ENCODE data around the gene RAMAC. TPM values are rescaled to one million over a fixed set of nuclear protein-coding genes. Genes with fewer than 3 reads are reported as not detected.
"Not testable (repeated sequence)": the region's sequence is repeated elsewhere in the genome, so short reads cannot be mapped to it uniquely, and the experiment has no call there.

RAMAC gene
- 15.0 TPM for total RNA-seq
- long read RNA-seq, transcript RAMAC-201 (4 exons, 1,568 nt): major isoform, 16 of 19 reads
- long read RNA-seq, partial matches to known transcripts: 0 of 19 reads
- long read RNA-seq, other reads (novel, unspliced or antisense): 3 of 19 reads

DNA sequence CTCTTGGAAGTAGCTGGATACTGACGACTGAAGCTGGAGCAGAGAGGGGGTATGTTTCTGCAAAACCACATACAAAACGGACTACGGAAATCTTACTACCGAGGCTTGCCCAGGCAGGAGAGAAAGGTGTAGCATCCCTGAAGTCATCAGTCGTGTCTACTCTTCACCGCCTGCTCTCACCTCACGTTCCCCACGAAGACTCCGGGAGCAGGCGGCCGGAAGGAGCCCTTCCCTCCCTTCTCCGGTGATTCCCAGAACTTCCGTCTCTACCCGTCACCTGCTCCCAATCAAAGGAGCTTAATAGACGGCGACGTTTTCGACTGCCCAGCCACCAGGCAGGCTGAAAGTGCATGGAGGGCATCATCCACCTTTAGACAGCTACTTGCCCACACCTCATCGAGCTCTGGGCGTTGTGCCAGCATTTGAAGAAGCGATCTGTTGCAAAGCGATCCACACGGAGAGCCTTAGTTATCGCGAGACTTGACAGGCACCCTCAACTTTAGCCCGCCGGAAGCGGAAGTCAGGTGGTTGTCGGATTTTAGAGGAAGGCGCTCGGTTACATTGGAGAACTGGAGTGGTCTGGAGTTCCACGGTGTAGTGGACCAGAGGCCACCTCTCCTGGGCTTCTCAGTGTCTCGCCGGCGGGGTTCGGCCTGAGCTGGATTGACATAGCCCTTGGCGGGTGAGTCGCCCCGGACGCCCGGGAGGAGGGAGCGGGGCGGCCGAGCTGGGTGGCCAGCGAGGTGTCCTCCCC, at the start of gene RAMAC:
Gene RAMAC (plus strand): TSS at position 523 of the 754 bp plus-strand sequence. CDS start 2,809 bp downstream, outside the sequence.
- ATAC-seq: peak; percentile 98
- peak; percentile 93 for DNase-seq
- intact Hi-C loops (cut with micrococcal nuclease): loop anchor here (10.0 kb wide), 1 partner anchor 121 kb away; no protein-coding TSS in a partner anchor

DNA sequence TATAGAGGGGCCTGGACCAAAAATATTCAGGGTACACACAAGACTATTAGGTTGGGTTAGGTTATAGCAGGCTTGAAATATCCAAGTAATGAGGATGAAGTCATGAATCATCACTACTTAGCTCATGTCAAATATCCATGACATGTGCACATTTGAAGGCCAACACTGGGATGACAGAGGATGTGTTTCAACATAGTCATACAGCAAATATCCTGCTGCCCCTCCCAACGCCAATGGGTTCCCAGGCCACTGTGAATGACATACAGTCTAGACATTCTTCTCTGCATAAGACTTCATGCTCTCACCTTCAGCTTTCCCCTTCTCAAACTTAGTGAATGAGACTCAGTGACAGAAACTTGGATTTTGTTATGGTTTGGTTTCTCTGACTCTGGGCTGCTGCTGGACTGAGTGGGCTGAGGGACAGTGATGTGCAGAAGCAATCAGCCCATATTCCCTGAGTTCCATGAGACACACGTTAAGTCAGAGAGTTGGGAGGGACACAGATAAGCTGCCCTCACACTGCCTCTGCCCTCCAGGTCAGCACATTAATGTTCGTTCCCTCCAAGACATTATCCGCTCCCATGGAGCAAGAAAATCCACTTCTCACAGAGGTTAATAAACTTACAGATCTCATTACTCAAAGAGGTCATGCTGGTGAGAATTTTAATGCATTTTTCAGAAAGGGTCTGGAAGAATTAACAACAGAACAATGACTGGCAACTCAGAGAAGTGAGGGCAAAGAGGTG, 48.9 kb upstream of the RAMAC start:
- intact Hi-C loops (cut with micrococcal nuclease): no loop called here
- ATAC-seq (no peak), DNase-seq (no peak)

DNA sequence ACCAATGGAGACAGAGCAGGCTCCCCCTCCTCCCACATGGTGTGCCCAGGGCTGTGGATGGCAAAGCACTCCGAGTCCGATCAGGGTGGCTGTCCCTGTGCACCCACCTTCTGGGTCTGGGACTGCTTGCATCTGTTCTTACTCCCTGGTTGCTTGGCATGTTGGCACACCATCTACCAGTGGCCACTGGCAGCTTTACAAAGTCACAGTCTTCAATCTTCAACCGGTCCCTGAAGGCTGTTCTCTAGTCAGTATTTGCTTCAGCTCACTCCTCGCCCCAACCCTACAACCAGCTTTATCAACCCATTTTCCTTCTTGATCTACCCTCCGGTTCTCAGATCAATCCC, 48.3 kb upstream of the RAMAC start:
- no peak for DNase-seq
- ATAC-seq: no peak
- intact Hi-C loops (cut with micrococcal nuclease): no loop called here

DNA sequence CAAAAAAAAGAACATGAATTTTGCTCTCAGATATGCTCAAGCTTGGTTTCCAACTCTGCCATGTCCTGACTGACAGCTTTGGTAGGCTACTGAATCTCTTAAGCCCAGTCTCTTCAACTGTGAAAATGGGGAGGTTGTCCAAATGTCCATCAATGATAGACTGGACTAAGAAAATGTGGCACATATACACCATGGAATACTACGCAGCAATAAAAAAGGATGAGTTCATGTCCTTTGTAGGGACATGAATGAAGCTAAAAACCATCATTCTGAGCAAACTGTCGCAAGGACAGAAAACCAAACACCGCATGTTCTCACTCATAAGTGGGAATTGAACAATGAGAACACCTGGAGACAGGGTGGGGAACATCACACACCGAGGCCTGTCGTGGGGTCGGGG, 46.3 kb upstream of the RAMAC start:
- intact Hi-C loops (cut with micrococcal nuclease); ATAC-seq; DNase-seq: not testable (repeated sequence)

DNA sequence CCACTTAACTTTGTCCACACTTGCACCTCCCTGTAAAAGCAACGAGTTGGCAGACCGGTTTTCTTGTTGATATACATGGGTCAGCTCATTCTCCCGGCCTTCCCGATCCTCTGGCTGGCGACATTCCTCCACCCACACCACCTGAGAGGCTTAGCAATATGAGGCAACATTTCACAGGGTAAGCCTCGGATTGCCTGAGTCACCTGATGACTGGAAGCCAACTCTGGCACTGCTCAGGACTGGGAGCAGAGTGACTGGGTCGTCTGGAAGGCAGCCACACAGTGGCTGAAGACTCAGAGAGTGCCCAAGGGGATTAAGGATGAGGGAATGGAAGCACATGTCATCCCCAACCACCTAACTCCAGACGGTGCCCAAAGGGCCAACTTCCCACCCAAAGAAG, 43.3 kb upstream of the RAMAC start:
- intact Hi-C loops (cut with micrococcal nuclease): no loop called here
- ATAC-seq: peak; percentile 47
- no peak for DNase-seq

DNA sequence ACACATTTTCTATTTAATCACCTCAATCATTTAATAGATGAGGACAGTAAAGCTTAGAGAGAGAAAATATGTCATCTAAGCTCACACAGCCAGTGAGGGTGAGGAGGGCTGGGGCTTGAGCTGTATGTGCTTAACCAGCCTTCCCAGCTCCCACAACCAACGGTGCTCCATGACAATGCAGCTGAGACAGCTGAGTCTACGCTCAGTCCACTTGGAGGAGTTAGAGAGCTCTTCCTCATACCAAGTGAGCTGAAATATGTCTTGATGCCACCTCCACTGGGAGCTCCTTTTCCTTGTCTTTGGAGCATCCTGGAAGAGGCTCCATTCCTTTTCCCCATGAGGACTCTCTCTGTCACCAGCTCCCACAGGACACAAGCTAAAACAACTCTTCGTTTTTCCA, 42.8 kb upstream of the RAMAC start:
- intact Hi-C loops (cut with micrococcal nuclease): no loop called here
- no peak for ATAC-seq
- no peak for DNase-seq

DNA sequence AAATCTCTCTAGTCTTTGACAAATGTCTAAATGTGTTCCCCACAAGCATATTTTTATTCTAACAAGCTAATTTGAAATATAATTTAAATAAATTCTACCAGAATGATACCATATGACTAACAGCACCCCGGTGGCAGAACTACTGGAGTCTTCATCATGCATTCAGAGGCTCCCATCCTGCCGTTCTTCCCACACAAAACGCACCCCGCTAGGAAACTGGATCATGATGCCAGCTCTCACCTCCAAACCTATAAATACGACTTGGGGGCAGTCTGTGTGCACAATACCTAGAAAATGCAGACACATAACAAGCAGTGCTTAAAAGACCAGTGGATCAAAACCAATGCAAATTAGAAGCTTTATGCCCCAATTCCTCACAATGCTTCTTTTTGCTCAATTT, 42.0 kb upstream of the RAMAC start:
- DNase-seq: no peak
- ATAC-seq: no peak
- intact Hi-C loops (cut with micrococcal nuclease): no loop called here

DNA sequence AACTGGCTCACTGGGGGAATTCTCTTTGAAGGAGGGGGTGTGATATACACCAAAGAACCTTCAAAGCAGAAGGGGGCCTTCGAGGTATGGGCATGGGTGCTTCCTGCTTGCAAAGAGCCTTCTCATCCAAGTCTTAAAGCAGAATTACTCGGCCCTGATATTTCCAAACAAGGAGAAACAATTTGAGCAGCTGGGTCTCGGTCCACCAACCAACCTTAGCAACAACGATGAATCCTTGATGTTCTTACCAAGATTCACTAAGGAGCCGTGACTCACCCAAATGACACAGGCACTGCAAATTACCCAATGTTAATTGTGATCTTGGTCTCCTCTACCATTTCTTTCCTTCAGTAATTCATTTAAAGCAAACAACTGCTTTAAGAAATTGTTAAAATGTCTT, 41.2 kb upstream of the RAMAC start:
- DNase-seq (no peak), ATAC-seq (no peak)
- intact Hi-C loops (cut with micrococcal nuclease): no loop called here

DNA sequence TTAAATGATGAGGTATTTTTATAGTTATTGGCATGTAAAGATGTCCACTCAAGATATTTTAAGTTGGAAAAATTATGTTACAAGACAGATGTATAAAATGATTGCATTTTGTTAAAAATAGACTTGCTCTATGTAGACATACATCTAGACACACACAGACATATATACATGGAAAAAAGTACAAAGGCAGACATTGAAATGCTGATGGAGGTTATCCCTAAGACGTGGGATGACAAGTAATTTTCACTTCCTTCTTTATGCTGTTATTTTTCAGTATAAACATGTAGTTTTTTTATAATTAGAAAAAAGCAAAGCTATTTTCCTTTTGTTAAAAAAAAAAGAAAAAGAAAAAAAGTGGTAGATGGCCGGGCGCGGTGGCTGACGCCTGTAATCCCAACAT, 40.7 kb upstream of the RAMAC start:
- ATAC-seq: no peak
- intact Hi-C loops (cut with micrococcal nuclease): no loop called here

DNA sequence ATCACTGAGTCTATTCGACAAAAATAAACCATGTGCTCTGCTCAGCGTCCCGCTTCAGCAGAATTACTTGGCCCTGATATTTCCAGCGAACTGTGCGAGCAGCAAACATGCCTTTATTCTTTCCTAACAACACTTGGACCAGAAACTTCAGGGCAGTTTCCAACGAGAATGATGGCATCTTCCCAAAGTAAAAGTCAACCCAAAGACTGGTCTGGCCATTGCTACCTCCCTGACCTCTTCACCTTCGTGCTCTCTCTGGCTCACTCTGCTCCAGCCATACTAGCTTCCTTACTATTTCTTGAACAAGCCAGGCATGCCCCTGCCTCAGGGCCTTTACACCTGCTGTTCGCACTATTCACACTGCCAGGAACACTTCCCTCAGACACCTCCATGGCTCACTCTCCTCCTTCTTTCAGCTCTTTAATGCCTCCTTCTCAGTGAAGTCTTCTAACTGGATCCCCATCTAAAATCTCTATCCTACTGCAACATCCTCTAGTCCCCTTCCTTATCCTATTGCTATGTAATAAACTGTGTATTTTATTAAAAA, 39.8 kb upstream of the RAMAC start:
- ATAC-seq (no peak), DNase-seq (no peak)
- intact Hi-C loops (cut with micrococcal nuclease): no loop called here

More for the DNA sequence above, 40.7 kb upstream of the RAMAC start:
- DNase-seq: no peak

DNA sequence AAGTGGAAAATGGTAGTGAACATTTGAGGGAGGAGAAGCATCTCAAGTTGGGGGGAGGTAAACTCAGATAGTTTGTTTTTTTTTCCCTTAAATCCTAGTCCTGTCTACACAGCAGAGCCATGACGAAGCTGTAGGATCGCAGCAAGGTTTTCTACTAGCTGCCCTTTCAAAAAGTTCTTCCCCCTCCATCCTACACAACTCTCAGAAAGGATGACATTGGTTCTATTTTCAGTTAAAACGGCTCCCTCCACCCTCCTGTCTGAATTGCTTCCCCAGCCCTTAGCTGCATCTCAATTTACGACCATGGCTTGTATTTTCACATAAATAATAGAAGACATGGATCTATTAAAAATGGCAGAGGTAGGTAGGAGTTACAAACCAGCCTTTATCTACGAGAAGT, 35.7 kb upstream of the RAMAC start:
- intact Hi-C loops (cut with micrococcal nuclease): no loop called here
- ATAC-seq (no peak), DNase-seq (no peak)

DNA sequence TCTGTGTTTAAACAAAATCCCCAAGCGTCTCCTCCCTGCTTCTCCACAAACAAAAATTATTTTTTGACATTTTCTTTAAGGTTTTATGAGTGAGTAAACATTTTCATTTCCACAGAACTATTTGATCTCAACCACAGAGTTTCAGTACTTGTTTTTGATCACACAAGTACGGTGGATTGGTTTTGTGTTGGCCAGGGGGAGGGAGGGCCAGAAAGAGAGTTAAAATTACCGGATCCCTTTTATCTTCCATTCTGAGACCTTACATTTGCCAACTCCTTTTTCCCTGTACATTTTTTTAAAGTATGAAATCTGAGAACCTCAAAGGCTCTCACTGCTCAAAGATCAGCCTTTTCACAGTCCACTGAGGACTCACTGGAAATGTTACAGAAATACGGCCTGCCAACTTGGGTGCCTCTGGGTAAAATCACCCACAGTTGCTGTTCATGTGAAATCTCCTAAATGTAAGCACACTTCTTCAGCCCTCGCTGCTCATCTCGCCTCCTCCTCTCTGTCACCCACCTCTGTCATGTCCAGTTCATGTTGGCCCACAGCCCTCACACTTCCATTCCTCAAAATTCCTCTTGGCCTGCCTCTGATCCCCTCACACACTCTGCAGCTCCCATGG, 35.2 kb upstream of the RAMAC start:
- intact Hi-C loops (cut with micrococcal nuclease): no loop called here
- no peak for ATAC-seq
- DNase-seq: no peak

DNA sequence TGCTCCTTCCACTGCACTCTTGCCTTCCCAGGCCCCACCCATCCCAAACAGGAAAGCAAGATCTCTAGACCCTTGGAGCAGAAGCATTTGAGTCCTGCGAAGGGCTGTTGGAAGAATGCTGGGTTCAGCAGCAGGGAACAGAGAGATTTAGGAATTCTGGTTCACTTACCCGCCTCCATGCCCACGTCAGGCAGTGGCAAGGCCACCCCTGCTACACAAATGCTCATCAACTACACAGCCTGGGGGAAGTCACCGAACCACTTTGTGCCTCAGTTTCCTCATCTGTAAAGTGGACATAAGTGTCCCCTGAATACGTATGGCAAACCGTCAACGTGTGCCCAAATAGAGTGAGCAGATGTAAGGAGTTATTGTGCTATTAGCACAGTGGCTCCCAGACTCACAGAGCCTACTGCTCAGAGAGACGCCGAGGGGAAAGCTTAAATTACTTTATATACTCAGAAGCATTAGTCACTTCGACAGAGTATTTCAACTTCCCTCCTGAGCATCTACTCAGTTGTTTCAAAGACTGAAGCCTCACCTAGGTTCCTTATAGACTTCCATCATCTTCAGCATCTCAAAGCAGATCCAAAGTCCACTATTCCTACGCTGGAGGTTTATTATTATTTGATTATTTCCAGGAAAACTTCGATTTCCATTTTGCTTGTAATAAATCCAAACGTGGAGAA, 34.4 kb upstream of the RAMAC start:
- no peak for DNase-seq
- intact Hi-C loops (cut with micrococcal nuclease): no loop called here
- ATAC-seq: no peak

DNA sequence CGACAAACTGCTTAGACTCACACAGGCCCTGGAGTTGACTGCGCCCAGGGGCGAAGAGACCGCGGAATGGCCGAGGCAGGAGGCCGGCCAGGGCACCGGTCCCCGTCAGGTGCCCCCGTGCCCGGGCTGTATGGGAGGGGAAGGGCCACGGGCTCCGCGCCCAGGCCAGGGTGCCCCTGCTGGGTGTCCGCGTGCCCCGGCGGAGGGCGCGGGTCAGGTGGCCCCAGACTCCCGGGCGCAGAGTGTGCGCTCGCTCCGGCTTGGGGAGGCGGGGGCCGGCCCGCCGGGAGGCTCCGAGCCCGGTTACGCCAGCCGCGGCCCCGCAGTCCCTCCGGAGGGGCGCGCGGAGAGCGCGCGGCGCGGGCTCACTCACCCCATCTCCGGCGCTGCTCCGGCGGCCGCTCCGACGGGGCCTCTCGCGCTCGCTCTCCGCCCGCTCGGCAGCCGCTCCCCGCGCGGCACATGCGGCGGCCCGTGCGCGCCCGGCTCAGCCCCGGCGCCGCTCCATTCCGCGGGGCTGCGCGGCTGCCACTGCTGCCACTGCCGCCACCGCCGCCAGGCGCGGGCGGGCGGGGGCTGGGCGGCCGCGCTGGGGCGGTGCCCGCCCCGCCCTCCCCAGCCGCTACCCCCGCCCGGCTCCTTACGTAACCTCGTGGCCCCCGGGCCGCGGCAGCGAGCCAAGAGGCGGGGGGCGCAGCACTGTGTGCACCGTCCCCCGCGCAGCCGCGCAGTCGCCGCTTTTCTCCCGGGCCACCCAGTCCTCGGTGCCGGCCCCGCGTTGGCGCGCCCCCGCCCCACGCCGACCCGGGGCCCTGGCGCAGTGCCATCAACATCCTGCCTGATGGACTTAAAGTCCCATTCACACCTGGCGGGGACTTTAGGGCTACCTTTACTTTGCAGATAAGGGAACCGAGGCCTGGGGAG, 33.6 kb upstream of the RAMAC start, which contains the start of gene HOMER2:
Gene HOMER2 (minus strand): TSS at position 563 of the 924 bp plus-strand sequence. CDS start 185 bp downstream, at position 378.
- peak; percentile 61 for DNase-seq
- intact Hi-C loops (cut with micrococcal nuclease): no loop called here

DNA sequence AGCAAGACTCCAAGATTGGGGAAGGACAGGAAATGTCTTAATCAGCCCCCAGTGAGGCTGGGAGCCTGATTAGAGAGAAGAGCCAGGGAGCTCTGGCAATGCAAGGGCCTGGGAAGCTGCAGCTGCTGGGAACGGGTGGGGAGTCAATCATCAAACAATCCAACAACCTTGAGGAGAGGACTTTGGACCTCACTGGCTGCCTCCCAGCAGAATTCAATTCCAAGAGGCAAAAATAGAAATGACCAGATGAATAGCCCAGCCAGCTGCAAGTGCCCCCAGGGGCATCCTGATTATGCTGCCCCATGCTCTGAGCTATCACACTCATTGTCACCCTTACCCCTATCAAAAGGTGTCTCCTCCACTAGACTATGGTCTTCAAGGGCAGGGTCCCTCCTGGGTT, 27.4 kb upstream of the RAMAC start:
- ATAC-seq: peak; percentile 81
- no peak for DNase-seq
- intact Hi-C loops (cut with micrococcal nuclease): no loop called here

More for the DNA sequence above, 33.6 kb upstream of the RAMAC start, which contains the start of gene HOMER2:
- ATAC-seq: peak; percentile 83

DNA sequence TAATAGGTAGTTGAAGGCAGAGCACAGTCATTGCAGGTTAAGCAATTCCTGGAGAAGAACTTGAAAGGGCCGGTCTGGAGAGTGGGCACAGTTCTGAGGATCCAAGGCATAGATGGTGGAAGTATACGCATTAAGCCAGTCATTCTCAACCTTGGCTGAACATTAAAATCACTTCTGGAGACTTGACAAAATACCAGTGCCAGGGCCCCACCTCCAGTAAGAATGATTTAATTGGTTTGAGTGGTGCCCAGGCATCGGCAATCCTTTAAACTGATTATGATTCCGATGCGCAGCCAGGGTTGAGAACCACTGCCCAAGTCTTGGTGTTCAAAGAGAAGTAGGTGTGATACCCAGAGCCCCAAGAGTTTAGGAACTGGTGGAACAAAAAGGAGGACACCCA, 26.6 kb upstream of the RAMAC start:
- no peak for ATAC-seq
- intact Hi-C loops (cut with micrococcal nuclease): no loop called here
- DNase-seq: no peak

DNA sequence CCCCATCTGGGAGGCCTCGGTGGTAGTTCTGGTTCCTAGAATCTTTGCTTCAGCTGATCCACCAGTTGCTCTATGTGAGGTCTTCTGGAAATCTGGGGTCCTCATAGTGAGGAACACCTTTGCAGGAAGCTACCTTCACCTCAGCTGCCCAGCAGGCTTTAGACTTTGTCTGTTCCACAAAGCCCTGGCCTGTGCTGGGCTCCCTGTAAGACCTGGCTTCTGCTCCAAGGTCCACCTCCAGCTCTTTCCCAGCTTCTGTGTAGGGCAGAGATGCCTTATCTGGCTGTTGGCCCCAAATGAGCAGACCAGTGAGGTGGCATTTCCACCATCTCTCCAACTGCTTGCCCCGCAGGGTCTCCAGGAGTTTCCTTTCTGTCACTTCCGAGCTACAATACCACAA, 25.2 kb upstream of the RAMAC start:
- ATAC-seq (no peak), DNase-seq (no peak)
- intact Hi-C loops (cut with micrococcal nuclease): no loop called here

All from left ventricle myocardium superior (tissue), 1 donor.